NCI-H510A treated with DMSO at 0.1 percent for 48 hours (cell line): ENCODE data around the gene ME1.
A peak's percentile ranks its signal among the peaks of the same experiment; 100 is the strongest.
"Not testable (repeated sequence)": the region's sequence is repeated elsewhere in the genome, so short reads cannot be mapped to it uniquely, and the experiment has no call there.

Experiments used
- DNase-seq: peaks from one replicate; lab custom pipeline; 2025; lab: John Stamatoyannopoulos, UW

Gene ME1

DNA sequence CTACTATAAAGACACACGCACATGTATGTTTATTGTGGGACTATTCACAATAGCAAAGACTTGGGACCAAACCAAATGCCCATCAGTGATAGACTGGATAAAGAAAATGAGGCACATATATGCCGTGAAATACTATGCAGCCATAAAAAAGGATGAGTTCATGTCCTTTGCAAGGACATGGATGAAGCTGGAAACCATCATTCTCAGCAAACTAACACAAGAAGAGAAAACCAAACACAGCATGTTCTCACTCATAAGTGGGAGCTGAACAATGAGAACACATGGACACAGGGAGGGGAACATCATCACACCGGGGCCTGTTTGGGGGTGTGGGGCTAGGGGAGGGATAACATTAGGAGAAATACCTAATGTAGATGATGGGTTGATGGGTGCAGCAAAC, 174.1 kb downstream of the ME1 start:
- not testable (repeated sequence) for DNase-seq

DNA sequence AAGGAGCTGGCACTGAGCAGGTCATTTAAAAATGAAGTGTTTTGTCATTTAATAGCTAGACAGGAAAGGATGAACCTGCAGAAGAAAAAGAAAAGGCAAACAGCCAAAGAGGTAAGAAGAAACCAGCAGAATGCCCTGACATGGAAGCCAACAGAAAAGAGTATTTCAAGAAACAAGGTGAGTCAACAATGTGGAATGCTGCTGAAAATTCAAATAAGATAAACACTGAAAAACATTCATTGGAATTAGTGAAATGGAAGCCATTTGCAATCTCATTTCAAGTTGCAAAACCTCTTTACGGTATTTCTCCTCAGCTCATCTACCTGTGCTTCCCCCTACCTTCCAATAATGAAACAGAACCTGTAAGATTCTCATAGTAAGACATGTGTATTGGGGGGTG, 178.1 kb downstream of the ME1 start:
- DNase-seq = no peak

DNA sequence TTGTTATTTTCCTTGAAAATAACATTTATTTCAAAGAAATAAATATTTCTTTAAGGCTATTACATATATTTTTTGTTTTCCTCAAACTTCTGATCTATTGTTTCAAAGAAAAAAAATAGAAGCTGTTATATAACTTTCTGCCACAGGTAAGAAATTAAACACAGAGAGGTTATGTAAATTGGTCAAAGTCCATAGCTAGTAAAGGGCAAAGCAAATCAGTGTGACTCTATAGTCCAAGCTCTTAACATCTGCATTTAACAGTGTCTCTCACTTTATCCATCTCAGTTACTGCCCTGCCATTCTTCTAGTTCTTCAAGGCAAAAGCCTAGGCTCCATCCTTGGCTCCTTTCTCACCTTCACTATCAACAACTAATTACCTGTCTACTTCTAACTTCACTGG, 180.6 kb downstream of the ME1 start:
- no peak for DNase-seq

DNA sequence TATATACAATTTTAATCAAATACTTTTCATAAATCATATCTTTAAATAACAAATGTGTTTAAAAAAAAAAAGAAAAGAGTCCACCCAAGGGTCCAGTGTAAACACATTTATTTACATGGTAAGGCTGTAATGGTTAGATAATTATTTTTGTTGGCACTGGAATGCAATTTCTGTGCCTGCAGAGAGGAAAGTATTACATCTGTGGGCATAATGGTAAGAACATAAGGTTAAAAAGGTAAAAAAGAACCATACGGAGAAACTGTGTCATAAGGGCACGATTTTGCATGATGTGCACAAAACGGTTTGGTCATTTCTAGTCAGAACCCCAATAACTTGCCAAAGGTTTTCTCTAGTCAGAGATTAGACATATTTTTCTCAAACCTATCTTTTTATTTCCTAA, 183.4 kb downstream of the ME1 start:
- DNase-seq = no peak

DNA sequence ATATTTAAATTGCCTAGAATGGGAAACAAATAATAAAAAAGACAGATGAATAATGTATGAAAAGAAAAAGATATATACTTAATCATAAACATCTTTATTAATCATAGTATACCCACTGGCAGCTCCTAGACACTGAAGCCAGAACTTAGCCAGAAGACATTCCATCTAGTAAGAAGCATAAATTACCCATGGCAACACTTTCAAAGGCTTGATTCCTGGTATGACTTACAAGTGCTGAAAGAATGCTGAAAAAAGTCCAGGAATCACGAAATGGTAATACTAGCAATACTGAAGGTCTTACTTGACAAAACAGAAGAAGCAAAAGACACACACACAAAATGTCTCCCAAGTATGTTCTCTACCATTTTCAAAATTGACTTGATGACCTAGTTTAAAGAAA, 199.7 kb downstream of the ME1 start:
- no peak for DNase-seq

DNA sequence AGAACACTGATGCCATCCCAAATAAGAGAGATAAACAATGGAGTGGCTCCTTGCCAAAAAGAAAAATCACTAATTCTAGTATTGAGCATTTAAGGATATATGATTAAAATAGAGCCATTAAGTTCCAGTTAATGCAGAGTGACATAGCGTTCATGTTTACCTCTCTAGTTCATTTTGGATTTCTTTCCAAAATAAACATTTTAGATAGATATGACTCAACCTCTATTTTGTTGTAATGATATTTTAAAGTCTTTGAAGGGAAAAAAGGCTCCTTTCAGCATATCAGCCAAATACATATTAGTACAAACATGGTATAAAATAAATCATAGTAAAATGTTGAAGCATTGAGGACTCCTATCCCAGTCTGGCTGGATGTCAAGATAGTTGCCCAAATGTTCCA, 204.3 kb downstream of the ME1 start:
- no peak for DNase-seq

DNA sequence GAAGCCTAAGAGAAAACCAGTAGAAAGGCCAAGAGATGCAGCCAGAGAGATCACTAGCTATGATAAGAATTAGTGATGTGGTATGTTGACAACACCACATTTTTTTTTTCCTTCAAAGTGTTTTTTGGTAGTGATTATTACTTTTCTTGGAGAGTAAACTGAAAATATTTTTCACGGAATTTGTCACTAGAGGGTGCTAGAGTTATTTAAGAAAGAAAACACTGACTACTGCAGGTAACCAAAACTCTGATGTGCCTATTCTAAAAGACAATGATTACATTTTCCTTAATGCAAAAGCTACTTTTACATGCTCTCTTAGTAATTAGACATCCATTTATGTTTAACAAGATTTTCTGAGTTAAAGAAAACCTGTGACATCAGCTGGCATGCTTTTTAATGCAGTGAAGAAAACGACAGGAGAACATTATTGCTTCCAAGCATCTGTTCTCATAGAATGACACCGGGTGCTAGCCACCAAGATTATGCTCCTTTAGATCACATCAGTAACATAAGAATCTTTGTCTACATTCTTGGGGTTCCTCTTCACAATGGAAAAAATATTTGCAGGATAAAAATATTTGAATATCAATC, 208.9 kb downstream of the ME1 start:
- peak; percentile 24 for DNase-seq

DNA sequence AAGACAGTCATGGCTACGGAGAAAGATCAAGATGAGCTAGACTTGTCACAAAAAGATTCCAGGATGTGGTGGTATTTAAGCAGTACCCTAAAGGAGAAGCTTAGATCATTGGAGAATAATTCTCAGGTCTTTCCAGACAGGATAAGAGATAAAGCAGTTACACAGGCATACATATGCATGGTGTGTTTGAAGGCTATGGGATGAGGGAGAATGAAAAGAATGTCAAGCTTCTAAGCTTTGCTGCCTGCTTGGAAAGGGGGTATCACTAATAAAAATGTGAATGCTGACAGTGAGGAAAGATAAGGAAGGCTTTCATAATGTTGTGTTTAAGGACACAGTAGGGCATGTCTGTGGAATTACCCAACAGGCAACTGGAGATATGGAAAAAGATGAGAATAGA, 209.6 kb downstream of the ME1 start:
- DNase-seq = no peak

DNA sequence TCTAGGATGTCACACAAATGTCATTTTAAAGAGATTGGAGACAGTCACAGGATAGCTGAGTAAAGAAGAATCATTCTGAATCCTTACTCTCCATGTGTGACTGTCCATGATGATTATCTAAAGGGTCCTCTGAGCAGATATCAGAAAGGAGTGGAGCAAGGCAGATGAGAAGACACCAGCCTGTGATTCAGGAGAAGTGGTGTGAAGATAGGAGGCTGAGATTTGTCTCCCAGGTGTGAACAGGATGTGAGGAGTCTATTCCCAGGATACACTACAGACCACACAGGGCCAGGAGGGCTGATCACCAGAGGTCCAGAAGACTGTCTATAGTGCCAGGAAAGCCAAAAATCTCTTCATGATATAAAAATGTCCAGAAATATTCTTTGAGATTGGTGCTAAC, 210.7 kb downstream of the ME1 start:
- DNase-seq = no peak

DNA sequence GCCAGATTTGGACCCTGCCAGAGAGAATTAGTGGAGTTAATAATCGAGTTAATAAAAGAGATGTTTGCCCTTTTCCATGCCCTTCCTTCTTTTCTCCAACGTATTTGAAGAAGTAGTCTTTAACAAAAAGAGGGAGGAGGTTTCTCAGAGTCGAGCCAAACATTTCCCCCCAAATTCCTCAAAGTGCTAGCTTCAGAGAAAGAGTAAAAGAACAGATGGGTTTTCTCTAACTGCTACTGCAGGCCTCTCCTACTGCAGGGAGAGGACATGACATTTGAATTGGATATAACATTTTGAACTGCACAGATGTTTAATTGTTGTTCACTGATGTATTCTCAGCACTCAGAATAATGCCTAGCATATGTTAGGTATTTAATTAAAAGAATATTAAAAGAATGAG, 212.2 kb downstream of the ME1 start:
- DNase-seq = no peak

DNA sequence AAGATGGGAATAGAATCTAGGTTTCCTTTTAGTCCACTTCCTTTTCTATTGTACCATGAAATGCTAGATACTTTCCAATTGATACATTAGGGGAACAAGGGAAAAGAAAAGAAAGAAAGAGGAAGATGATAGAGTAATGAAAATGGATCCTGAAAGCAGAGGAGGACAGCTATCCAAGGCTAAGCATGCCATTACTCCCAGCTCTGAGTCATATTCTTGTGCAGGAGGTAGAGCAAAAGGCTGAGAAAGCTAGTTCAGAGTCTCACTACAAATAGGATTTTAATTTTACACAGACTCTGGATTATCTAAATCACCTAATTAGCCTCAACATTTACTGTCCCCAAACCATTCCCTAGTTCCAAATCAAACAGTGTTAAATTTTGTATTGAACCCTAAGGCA, 214.0 kb downstream of the ME1 start:
- no peak for DNase-seq

DNA sequence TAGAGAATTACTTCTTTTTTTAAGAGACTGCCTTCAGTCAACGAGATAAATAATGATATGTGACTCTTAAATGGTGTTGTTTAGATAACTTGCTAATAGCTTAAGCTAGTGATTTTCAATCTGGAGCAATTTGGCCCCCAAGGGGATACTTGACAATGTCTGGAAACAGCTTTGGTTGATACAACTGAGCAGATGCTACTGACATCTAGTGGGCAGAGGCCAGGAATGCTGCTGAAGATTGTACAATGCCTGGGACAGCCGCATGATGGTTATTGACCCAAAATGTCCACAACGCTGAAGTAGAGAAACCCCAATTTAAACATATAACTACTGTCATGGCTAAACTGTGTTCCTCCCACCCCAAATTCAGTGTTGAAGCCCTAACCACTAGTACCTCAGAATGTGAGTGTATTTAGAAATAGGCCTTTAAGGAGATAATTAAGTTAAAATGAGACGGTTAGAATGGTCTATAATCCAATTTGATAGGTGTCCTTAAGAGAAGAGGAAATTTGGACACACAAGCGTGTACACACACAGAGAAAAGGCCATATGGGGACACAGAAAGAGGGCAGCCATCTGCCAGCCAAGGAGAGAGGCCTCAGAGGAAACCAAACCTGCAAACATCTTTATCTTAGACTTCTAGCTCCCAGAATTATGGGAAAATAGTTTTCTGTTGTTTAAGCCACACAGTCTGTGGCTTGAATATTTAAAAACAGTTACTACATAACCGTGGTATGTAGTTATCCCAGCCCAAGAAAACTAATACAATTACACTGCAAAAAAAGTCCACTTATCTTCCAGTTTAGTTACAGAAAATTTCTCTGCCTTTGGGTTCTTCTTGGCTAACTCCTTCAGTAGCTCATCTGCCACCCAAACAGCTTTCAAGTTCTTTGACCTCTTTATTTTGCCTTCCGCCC, 215.5 kb downstream of the ME1 start:
- DNase-seq = peak; percentile 10

DNA sequence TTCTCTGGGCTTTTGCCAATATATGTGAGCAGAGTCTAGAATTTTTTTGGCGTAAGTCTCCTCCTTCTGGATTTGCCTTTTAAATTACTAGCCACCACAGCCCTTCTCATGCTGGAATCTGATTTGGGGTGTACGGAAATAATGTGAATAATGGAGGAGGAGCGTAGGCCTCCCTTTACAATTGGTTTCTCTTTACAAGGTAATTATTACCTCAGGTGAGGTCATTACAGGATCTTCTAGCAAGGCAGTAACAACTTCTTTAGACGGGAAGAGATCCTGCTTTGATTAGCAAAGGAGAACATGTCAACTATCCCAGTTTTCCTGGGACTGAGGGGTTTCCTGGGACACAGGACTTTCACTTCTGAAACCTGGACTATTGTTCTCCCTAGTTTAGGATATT, 228.8 kb downstream of the ME1 start:
- DNase-seq = no peak

DNA sequence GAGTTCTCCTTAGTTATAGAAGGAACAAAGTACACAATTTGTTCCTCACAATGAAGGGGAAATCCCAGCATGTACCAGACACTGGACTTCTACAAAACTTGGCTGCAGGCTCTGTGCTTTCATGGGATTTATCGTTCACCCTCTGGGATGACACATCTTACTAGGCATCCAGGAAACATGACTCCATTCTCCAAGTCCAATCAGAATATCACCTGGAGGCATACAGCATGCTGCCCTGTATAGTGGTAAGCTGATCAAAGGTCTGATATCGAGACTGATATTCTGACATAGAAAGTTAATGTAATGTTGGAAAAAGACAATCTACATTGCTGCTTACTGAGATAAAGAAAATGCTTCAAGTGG, 231.0 kb downstream of the ME1 start:
- DNase-seq = no peak

DNA sequence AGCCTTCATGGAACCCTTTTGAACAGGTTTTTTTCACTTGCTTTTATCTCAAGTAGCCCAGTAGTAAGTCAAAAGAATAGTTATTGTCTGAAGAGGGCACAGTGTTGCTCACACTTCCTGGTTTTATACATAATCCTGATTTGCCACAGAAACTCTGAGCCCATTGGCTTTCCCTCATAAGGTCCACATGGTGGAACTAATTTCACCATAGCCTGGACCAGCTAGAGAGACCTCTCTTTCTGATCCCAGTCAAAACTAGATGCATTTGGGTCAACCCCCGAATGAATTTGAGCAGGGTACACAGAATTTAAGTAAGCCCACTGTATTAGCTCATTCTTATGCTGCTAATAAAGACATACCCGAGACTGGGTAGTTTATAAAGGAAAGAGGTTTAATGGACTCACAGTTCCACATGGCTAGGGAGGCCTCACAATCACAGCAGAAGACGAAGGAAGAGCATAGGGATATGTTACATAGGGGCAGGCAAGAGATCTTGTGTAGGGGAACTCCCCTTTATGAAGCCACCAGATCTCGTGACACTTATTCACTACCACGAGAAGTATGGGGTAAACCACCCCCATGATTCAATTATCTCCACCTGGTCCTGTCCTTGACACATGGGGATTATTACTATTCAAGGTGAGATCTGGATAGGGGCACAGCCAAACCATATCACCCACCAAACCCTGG, 231.5 kb downstream of the ME1 start:
- no peak for DNase-seq

DNA sequence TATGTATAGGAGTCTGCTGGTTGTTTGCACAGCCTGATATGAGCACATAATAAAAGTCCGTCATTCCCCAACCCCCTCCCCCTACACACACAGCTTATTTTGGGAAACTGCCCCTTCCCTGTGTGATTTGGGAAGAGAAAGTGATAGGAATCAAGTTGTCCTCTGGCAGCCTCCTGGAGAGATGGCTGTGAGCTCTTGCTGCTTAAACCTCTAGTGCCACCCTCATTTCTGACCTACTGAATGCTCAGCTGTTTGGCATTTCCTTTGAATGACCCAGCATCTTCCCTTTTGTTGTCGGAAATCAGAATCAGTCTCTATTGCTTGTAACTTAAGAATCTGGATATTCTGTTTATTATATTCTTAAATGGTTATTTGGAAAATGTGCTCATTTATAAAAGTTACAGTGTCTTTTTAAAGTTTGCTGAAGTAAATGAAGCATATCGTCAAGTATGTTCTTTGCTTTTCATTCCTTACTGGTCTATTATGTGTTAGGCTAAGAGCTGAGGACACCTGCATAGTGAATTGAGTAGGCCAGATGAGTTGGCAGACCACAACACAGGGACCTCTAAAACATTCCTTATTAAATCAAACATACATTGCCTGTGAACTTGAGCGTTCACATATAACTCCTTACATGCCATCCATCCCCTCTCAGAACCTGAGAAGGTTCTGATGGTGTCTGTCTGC, 232.2 kb downstream of the ME1 start:
- no peak for DNase-seq

DNA sequence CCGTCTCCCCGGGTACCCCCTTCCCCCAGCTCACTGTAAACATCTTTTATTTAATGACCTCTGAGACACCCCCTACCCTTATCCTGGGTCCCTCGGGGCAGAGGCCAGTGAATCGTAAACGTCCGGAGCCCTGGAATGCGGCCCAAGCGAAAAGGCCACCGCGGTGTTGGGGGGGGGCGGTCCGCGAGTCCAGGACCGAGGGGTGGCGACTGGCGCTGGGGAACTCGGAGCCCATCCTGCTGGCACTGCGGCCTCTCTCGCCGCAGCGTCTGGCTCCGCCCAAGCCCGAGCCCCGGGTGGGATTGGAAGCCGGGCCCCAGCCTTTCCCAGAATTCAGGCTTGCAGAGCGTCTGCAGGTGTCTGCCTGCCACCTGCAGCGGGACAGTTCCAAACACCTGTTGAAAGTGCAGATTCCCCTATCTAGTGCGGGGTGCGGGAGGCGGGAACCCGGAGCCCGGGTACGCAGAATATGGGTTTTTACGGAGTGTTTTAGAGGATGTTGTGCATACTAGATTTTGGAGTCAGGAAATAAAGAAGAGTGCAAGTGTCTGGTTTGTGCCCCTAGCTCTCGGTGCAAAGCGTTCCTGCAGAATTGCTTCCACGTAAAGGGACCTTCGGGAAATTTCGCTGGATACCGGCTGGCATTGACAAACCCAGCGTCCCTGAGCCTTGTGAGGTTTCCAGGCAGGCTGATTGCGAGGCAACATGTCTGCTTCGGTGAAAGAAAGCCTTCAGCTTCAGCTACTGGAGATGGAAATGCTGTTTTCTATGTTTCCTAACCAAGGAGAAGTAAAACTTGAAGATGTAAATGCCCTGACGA, 236.9 kb downstream of the ME1 start:
- DNase-seq = peak; percentile 14

DNA sequence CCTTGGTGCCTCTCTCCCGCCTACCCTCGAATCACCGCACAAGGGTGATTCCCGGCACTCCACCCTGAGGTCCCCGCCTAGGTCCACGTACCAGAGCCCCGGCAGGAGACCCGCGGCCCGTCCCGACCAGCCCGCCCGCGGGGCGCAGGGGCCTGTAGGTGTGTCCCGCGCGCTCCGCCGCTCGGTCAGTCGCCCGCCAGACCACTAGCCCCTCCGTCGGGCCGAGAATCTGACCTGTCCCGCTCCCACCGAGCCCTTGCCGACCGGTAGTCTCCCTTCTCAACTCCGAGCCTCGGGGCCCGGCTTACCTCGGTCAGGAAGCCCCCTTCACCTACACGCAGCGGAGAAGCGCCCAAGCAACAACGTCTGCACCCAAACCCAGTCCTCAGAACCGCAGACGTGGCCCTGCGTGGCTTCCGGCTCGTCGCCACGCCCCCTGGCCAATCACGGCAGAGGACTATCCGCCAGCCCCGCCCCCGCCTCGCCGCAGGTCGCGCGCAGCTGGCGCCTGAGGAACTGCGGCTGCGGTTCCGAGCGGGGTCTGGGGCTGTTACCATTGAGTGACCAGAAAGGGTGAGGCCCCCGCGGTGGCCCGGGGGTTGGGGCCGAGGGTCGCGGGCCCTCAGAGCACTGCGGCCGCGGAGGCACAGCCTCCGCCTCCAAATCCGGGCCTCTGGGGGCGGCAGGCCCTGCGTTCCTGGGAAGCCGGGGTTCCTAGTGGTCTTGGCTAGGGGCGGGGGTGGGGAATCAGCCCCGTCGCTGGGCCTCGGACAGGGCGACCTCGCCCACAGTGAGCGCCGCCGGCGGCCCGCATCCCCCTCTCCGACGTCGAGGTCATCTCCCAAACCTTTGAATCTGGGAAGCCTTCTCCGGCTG, 237.7 kb downstream of the ME1 start, which contains the start of the genes PGM3 and RWDD2A:
Gene PGM3, minus strand, starts transcription at position 395 of the 876 bp plus-strand sequence. CDS start 2,253 bp downstream, outside the sequence.
Gene RWDD2A, plus strand, starts transcription at position 487 of the 876 bp plus-strand sequence. CDS start 1,095 bp downstream, outside the sequence.
- DNase-seq = peak; percentile 39

DNA sequence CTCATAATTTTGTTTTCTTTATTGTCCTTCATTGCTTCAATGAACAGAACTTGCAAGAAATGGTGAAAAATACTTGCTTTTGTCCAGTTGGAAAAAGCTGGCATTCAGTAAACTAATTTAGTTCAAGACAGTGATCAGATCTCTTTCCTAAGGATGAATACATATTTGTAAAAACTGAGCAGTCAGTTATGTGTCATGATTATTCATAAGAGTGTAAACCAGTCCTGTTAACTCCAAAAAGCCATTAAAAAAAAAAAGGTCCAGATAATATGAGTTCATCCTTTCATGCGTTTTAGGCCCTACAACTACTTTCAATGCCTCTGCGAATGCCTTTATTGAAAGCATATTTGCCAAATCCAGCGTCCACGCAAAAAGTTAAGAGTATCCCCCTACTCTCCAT, 238.4 kb downstream of the ME1 start:
- no peak for DNase-seq

DNA sequence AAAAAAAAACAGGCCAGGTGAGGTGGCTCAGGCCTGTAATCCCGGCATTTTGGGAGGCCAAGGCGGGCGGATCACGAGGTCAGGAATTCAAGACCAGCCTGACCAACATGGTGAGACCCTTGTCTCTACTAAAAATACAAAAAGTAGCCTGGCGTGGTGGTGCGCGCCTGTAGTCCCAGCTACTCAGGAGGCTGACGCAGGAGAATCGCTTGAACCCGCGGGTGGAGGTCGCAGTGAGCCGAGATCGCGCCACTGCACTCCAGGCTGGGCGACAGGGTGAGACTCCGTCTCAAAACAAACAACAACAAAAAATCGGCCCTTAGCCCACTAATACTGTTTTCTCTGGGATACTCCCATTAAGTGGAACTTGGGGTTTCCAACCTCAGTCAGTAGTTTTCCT, 238.9 kb downstream of the ME1 start:
- DNase-seq = not testable (repeated sequence)
